H9 (cell line): ENCODE measurements around the gene SPAG6. TPM values are rescaled to one million over a fixed set of nuclear protein-coding genes. Genes with fewer than 3 reads are reported as not detected.

Experiments
- DNase-seq: peaks from one replicate; pipeline ENCODE4 v3.0.0-alpha.2; 2017
- H2AFZ ChIP-seq: one replicate; pipeline ENCODE4 v1.6.1; 2013; ENCODE audit warnings: mild to moderate bottlenecking, low read length, control low read depth, moderate library complexity
- H2AK5ac ChIP-seq: 2 replicates; pipeline ENCODE4 v1.6.1; 2013; ENCODE audit warnings: low read length, control low read depth, mixed read lengths; ENCODE audit not compliant: insufficient read length
- H2BK120ac ChIP-seq: one replicate; pipeline ENCODE4 v1.6.1; 2013; ENCODE audit warnings: low read depth, mild to moderate bottlenecking, low read length, control low read depth, inconsistent platforms; ENCODE audit not compliant: poor library complexity, severe bottlenecking
- H2BK12ac ChIP-seq: 2 replicates; pipeline ENCODE4 v1.6.1; 2013; ENCODE audit warnings: low read length, control low read depth, mixed read lengths, low read depth; ENCODE audit not compliant: insufficient read length
- H2BK15ac ChIP-seq: 2 replicates; pipeline ENCODE4 v1.6.1; 2013; ENCODE audit warnings: low read depth, low read length, control low read depth
- H2BK20ac ChIP-seq: one replicate; pipeline ENCODE4 v1.6.1; 2013; ENCODE audit warnings: low read depth, mild to moderate bottlenecking, low read length, control low read depth, inconsistent platforms; ENCODE audit not compliant: poor library complexity, severe bottlenecking
- H2BK5ac ChIP-seq: 2 replicates; pipeline ENCODE4 v1.6.1; 2013; ENCODE audit warnings: low read length, control low read depth, mixed read lengths; ENCODE audit not compliant: insufficient read length
- H3K14ac ChIP-seq: 2 replicates; pipeline ENCODE4 v1.6.1; 2013; ENCODE audit warnings: low read length, control low read depth; ENCODE audit not compliant: insufficient read depth
- H3K18ac ChIP-seq: 2 replicates; pipeline ENCODE4 v1.6.1; 2013; ENCODE audit warnings: low read depth, mild to moderate bottlenecking, mixed read lengths, low read length, control low read depth; ENCODE audit not compliant: insufficient read length
- H3K23ac ChIP-seq: 2 replicates; pipeline ENCODE4 v1.6.1; 2013; ENCODE audit warnings: low read length, control low read depth, mixed read lengths, low read depth; ENCODE audit not compliant: insufficient read length
- H3K23me2 ChIP-seq: 2 replicates; pipeline ENCODE4 v1.6.1; 2013; ENCODE audit warnings: low read depth, mild to moderate bottlenecking, mixed read lengths, low read length, control low read depth; ENCODE audit not compliant: insufficient read length, poor library complexity, severe bottlenecking
- H3K27ac ChIP-seq: 2 replicates; pipeline ENCODE4 v1.5.1; 2013; ENCODE audit warnings: low read length, control low read depth, mixed read lengths, low read depth; ENCODE audit not compliant: insufficient read length
- H3K27me3 ChIP-seq: 2 replicates; pipeline ENCODE4 v1.6.1; 2013; ENCODE audit warnings: low read length, control low read depth, inconsistent platforms; ENCODE audit not compliant: insufficient read depth
- H3K4ac ChIP-seq: 2 replicates; pipeline ENCODE4 v1.6.1; 2013; ENCODE audit warnings: low read depth, mild to moderate bottlenecking, control low read depth, inconsistent platforms, low read length, moderate library complexity
- H3K4me1 ChIP-seq: 2 replicates; pipeline ENCODE4 v1.6.1; 2013; ENCODE audit warnings: low read length, control low read depth, inconsistent platforms; ENCODE audit not compliant: insufficient read depth
- H3K4me2 ChIP-seq: 2 replicates; pipeline ENCODE4 v1.6.1; 2013; ENCODE audit warnings: low read length, control low read depth, mixed read lengths; ENCODE audit not compliant: insufficient read length, insufficient read depth
- H3K56ac ChIP-seq: 2 replicates; pipeline ENCODE4 v1.6.1; 2013; ENCODE audit warnings: low read depth, mild to moderate bottlenecking, mixed read lengths, low read length, control low read depth; ENCODE audit not compliant: insufficient read length
- H3K79me1 ChIP-seq: 2 replicates; pipeline ENCODE4 v1.6.1; 2013; ENCODE audit warnings: low read depth, mild to moderate bottlenecking, moderate library complexity, low read length, control low read depth, inconsistent platforms; ENCODE audit not compliant: insufficient read depth, poor library complexity, severe bottlenecking
- H3K79me2 ChIP-seq: 2 replicates; pipeline ENCODE4 v1.6.1; 2013; ENCODE audit warnings: low read length, control low read depth, inconsistent platforms; ENCODE audit not compliant: insufficient read depth
- H3K9ac ChIP-seq: 2 replicates; pipeline ENCODE4 v1.6.1; 2013; ENCODE audit warnings: low read length, control low read depth, mixed read lengths; ENCODE audit not compliant: insufficient read length; ENCODE audit errors: extremely low read depth
- H3K9me3 ChIP-seq: one replicate; pipeline ENCODE4 v1.6.1; 2013; ENCODE audit warnings: low read depth, low read length, inconsistent platforms; ENCODE audit not compliant: control insufficient read depth
- H3T11ph ChIP-seq: one replicate; pipeline ENCODE4 v1.6.1; 2013; ENCODE audit warnings: mild to moderate bottlenecking, low read length, control low read depth, inconsistent platforms
- H4K20me1 ChIP-seq: one replicate; pipeline ENCODE4 v1.6.1; 2013; ENCODE audit not compliant: control insufficient read depth, insufficient read length, insufficient read depth
- H4K5ac ChIP-seq: 2 replicates; pipeline ENCODE4 v1.6.1; 2013; ENCODE audit warnings: low read depth, mild to moderate bottlenecking, mixed read lengths, low read length, control low read depth; ENCODE audit not compliant: insufficient read length
- H4K8ac ChIP-seq: replicated peaks from 2 replicates; pipeline ENCODE4 v1.6.1; 2013; ENCODE audit warnings: low read length, control low read depth, mixed read lengths, low read depth; ENCODE audit not compliant: insufficient read length
- H4K91ac ChIP-seq: 2 replicates; pipeline ENCODE4 v1.6.1; 2013; ENCODE audit warnings: low read depth, mild to moderate bottlenecking, moderate library complexity, mixed read lengths, low read length, control low read depth; ENCODE audit not compliant: insufficient read length
- H3K27ac Mint-ChIP-seq, 3 experiments: 2 replicates in 2 of 3; 3 replicates in 1 of 3; pipeline ENCODE4 v1.8.0; 2020 to 2021; ENCODE audit warnings: mixed read lengths in 3 of 3, mild to moderate bottlenecking in 1 of 3, moderate library complexity in 1 of 3
- H3K27me3 Mint-ChIP-seq: 2 replicates; pipeline ENCODE4 v1.8.0; 2021; ENCODE audit warnings: low read depth, mild to moderate bottlenecking, moderate library complexity, mixed read lengths
- H3K36me3 Mint-ChIP-seq, 3 experiments: 2 replicates in 2 of 3; 3 replicates in 1 of 3; pipeline ENCODE4 v1.8.0; 2020 to 2021; ENCODE audit warnings: low read depth in 3 of 3, mixed read lengths in 3 of 3; ENCODE audit not compliant: insufficient read depth in 1 of 3
- H3K4me1 Mint-ChIP-seq, 2 experiments: 2 replicates each; pipeline ENCODE4 v1.8.0; 2020; ENCODE audit warnings: mixed read lengths in 2 of 2
- H3K4me3 Mint-ChIP-seq, 2 experiments: 2 replicates in 1 of 2; 3 replicates in 1 of 2; pipeline ENCODE4 v1.8.0; 2020 to 2021; ENCODE audit warnings: mild to moderate bottlenecking in 2 of 2, mixed read lengths in 2 of 2, moderate library complexity in 1 of 2
- H3K9me3 Mint-ChIP-seq, 2 experiments: 2 replicates in 1 of 2; 3 replicates in 1 of 2; pipeline ENCODE4 v1.8.0; 2020; ENCODE audit warnings: mild to moderate bottlenecking in 2 of 2, mixed read lengths in 2 of 2, moderate library complexity in 1 of 2
- CTCF ChIP-seq: fragments of 200-600 bp; sonication (generic); conservative IDR thresholded peaks from 3 replicates; pipeline ENCODE4 v1.8.0; 2021; ENCODE audit warnings: antibody characterized with exemption, mild to moderate bottlenecking
- WGBS: extraction: QIAGEN DNeasy Blood & Tissue Kit; methylation state at CpG from one replicate; pipeline ENCODE4 v1.1.7; 2013; ENCODE audit warnings: missing lambda C conversion rate, low lambda C conversion rate, mixed read lengths; ENCODE audit not compliant: insufficient read length; ENCODE audit errors: extremely low coverage; 5-methylcytosine and 5-hydroxymethylcytosine counted together
- total RNA-seq: library from RNA; stranded (reverse); gene quantifications from 2 replicates; pipeline ENCODE4 v1.2.1, GENCODE V29; 2021

The SPAG6 gene
- total RNA-seq, 1 experiment from 2014 or later: 0.24 TPM

GRCh38 chr10:22410394-22410793 lies 65.1 kb downstream of the SPAG6 start:
- no peak overlapping the region for H4K91ac ChIP-seq
- no peak overlapping the region for H3K56ac ChIP-seq
- Mint-ChIP-seq H3K27ac (no peak overlapping the region), H3K36me3 (peaks cover 3 to 14% (median 8%) of the 10 kb centered on the region in 3 experiments; a peak in 4 of 7 replicates), H3K4me1 (no peaks in the 10 kb centered on the region), H3K9me3 (peaks cover 11 to 16% of the 10 kb centered on the region in 2 experiments), H3K4me3 (no peak overlapping the region), H3K27me3 (peaks cover 3% of the 10 kb centered on the region; the same call in 1 of the 2 replicates)
- no peak overlapping the region for H3K27ac ChIP-seq
- H2BK120ac ChIP-seq: no peak overlapping the region
- H2AK5ac ChIP-seq: no peak overlapping the region
- no peak overlapping the region for H2BK15ac ChIP-seq
- no peak for DNase-seq
- H3K4me2 ChIP-seq: no peak overlapping the region
- no peak for TF ChIP-seq CTCF
- no peak overlapping the region for H2BK12ac ChIP-seq
- no peak overlapping the region for H3K18ac ChIP-seq
- no peaks in the 10 kb centered on the region for H3K79me2 ChIP-seq
- no peaks in the 10 kb centered on the region for H3K27me3 ChIP-seq
- H3T11ph ChIP-seq: no peak overlapping the region
- H3K23ac ChIP-seq: no peak overlapping the region
- WGBS: no CpG with 5 or more reads among the region's 1 CpG
- no peak overlapping the region for H3K9ac ChIP-seq
- H3K4ac ChIP-seq: no peak overlapping the region
- H2BK20ac ChIP-seq: no peak overlapping the region
- H4K5ac ChIP-seq: no peak overlapping the region
- no peak overlapping the region for H2AFZ ChIP-seq
- H3K79me1 ChIP-seq: no peaks in the 10 kb centered on the region
- H3K23me2 ChIP-seq: no peaks in the 10 kb centered on the region
- H4K20me1 ChIP-seq: no peaks in the 10 kb centered on the region
- no peak overlapping the region for H4K8ac ChIP-seq
- no peak overlapping the region for H3K14ac ChIP-seq
- no peak overlapping the region for H2BK5ac ChIP-seq
- no peaks in the 10 kb centered on the region for H3K9me3 ChIP-seq
- H3K4me1 ChIP-seq: no peaks in the 10 kb centered on the region
